GM13977 (cell line): Measurements from ENCODE around the gene TRPM2.

Experiments used
- DNase-seq: peaks from one replicate; pipeline ENCODE4 v3.0.0; 2012; ENCODE audit warnings: low spot score
- in situ Hi-C: fragments of 300-500 bp; cut with MboI; formaldehyde crosslinking; loops from one replicate; pipeline ENCODE4 v1.12.0; 2022; ENCODE audit warnings: low sequenced_read_pairs, low pct_unique_long_range_greater_than_20kb, mixed read lengths, inconsistent platforms; ENCODE audit not compliant: unreplicated experiment
- TF ChIP-seq, protein P1 (sequence below): IDR thresholded peaks from 2 replicates; pipeline ENCODE4 v1.5.1; 2012; ENCODE audit warnings: mild to moderate bottlenecking, control low read depth; ENCODE audit not compliant: insufficient read depth; ENCODE audit errors: extremely low read depth, missing control alignments

Gene TRPM2

DNA sequence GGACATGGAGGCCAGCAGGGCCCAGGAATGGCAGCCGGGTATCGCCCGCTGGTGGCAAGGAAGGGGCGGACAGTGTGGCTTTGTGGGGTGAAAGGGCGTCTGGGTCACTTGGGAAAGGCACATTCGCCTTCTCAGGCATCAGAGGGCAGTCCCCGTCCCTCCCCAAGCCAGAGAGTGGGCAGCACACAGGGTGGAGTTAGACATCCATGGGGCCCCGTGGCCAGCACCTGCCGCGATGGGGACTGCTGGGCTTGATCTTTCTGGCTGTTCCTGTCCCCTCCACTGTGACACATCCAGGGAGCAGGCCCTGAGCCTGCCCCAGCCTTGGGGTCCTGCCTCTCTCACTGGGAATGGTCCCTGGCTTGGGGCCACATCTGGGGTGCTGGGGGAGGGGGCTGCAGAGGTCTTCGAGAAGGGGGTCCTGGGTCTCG, 4.0 kb upstream of the TRPM2 start:
- in situ Hi-C loops: loop anchor here (10.0 to 25.0 kb wide), 2 partner anchors 55 to 438 kb away; no protein-coding TSS in a partner anchor
- TF ChIP-seq, protein P1, sequence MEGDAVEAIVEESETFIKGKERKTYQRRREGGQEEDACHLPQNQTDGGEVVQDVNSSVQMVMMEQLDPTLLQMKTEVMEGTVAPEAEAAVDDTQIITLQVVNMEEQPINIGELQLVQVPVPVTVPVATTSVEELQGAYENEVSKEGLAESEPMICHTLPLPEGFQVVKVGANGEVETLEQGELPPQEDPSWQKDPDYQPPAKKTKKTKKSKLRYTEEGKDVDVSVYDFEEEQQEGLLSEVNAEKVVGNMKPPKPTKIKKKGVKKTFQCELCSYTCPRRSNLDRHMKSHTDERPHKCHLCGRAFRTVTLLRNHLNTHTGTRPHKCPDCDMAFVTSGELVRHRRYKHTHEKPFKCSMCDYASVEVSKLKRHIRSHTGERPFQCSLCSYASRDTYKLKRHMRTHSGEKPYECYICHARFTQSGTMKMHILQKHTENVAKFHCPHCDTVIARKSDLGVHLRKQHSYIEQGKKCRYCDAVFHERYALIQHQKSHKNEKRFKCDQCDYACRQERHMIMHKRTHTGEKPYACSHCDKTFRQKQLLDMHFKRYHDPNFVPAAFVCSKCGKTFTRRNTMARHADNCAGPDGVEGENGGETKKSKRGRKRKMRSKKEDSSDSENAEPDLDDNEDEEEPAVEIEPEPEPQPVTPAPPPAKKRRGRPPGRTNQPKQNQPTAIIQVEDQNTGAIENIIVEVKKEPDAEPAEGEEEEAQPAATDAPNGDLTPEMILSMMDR: no peak
- no peak for DNase-seq

DNA sequence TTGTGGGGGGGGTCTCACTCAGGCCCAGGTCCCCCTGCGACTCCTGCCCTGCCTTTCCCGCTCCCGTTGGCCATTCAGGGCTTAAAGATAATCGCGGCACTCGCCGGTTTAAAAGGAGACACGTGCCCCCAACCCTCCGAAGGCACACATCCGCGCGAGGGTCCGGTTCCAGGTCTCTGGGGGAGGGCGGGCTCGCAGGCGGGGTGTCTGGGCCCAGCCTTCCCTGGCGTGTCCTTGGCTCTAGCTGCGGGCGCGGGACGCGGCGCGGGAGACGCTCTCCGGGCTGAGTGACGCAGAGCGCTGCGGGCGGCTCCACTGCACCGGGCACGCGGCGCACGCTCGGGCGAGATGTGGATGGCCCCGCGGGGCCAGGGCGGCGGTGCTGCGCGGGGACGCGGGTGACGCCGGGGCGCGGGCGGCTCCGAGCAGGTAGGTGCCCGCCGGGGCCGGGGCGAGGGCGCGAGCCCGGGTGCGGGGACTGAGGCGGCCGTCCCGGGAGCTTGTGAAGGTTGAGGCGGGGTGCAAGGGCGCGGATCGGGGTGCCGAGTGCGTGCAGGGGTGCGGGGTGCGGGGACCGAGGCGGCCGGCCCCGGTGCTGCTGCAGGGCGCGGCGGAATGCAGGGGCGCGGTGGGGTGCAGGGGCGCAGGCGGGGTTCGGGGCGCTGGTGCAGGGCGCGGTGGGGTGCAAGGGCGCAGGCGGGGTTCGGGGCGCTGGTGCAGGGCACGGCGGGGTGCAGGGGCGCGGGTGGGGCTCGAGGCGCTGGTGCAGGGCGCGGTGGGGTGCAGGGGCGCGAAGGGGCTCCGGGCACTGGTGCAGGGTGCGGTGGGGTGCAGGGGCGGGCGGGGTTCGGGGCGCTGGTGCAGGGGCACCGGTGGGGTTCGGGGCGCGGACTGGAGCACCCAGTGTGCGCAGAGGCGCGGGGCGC, 3.3 kb upstream of the TRPM2 start:
- TF ChIP-seq, protein P1: no peak
- in situ Hi-C loops: loop anchor here (10.0 to 25.0 kb wide), 2 partner anchors 55 to 437 kb away; no protein-coding TSS in a partner anchor
- DNase-seq: no peak

DNA sequence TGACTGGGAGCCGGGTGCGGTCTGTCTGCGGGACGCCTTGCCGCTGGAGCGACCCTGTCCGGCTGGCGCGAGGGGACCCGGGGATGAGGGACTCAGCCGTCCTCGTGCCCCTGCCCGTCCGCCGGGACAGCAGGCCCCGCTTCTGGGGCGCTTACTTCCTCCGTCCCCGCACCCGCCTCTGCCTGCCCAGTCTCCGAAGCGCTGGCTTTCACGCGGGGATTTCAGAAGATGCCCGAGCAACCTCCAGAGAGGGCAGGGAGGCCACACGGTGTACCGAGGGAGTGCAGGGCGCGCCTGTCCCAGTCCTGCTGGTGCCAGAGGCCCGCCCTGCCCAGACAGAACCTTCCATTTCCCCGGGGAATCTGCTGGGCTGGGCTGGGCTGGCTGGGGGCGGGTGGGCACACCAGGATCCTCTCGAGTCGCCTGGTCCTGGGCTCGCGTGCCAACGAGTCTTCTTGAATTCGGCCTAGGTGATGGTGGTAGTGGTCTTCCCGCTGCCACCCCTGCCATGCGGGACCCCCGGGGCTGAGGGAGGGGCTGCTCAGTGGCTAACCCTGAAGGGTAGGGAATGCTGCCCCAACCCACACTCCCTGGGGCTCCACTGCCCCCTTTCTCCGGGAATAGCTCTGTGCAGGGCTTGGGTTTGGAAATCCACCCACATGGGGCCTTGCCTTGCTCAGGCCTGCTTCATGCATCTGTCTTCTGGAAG, 2.5 kb upstream of the TRPM2 start:
- TF ChIP-seq, protein P1: no peak
- in situ Hi-C loops: no loop called here
- no peak for DNase-seq

DNA sequence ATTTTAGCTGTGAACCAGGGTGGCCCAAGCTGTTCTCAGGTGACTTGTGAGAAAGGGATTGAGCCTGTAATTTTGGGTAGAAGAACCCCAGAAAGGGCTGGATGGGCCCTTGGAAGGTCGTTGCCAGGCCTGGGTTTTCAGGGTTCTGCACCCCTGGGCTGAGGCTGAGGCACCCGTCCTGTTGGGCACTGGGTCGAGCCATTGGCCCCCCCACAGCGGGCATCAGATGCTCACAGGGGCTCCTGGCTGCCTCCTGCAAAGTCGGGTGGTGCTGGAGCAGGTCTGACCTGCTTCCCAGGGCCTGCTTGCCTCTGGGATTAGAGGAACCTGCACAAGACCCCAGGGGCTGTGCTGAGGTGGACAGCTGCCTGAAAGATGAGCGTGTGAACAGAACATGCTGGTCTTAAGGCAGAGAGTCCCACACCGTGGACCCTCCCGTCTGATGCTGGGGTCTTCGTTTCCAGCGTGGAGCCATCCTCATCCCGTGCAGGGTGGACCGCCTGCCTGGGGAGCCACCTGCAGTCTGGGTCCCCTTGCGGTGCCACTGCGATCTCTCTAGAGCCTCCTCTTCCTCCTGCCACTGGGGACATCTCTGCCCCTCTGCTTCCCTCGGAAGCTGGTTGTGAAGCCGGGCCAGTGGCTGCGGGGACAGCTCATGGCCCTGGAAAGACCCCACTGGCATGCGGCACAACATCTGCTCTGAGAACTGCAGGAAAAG, 1.7 kb upstream of the TRPM2 start:
- in situ Hi-C loops: no loop called here
- TF ChIP-seq, protein P1: no peak
- no peak for DNase-seq

DNA sequence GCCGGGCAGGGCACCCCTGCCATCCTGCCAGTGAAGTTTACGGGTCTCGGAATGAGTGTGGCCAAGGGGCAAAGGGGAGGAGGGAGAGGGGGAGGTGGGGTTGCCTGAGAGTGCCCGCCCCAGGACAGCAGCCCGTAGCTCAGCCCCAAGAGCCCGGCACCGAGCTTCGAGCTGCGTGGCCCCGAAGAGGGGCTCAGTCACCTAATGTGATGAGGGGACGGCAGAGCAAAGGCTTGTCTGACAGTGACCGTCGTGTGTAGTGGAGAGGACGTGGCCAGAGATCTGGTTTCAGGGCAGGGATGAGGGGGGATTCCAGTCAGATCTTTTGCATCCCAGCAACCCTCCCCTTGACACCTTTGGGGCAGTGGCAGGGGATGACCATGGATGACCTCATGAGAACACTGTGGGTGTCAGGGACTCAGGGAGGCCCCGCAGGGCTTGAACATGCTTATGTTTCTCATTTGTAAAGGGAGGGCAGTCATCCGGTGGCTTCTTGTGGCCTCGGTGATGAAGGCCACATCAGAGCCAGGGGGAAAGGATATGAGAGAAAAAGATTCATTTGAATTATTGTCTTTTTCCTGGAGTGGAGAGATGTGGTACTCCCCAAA, 1.1 kb upstream of the TRPM2 start:
- TF ChIP-seq, protein P1: no peak
- DNase-seq: no peak
- in situ Hi-C loops: no loop called here

DNA sequence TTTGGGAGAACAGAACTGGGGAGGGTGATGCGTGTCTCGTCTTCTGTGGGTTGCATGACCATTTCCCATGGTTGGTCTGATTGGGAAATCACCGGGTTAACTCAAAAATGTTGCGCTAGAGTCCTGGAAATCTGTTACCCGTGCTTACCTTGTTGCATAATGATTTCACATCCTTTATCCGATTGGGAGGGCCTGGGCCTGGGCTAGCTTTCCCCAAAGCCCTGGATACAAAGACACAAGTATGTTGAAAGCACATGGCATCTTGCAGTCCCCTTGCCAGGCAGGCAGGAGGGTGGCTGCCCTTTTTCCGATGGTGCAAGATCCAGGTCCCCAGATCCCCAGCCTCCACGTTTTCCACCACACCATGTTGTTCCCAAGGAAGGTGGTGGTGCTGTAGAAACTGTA, 582 bp downstream of the TRPM2 start:
- in situ Hi-C loops: no loop called here
- TF ChIP-seq, protein P1: no peak
- DNase-seq: no peak
